Memory B cell (primary cell): ENCODE measurements around the gene RASSF5.

ENCODE experiments used
- ATAC-seq: fragments of 150-1000 bp; cut with Tn5 transposase; 2 replicates; pipeline ENCODE4 v1.10.0; 2021; ENCODE audit warnings: low read depth, mild to moderate bottlenecking, moderate library complexity
- DNase-seq, 2 donors: peaks; one replicate each; pipeline ENCODE4 v3.0.0; 2022; ENCODE audit warnings: low spot score in 2 of 2
- H3K27ac Mint-ChIP-seq: one replicate; pipeline ENCODE4 v1.8.0; 2022; ENCODE audit warnings: mild to moderate bottlenecking, moderate library complexity, mixed read lengths
- H3K27me3 Mint-ChIP-seq: one replicate; pipeline ENCODE4 v1.8.0; 2022; ENCODE audit warnings: mixed read lengths
- H3K36me3 Mint-ChIP-seq: one replicate; pipeline ENCODE4 v1.8.0; 2022; ENCODE audit warnings: mild to moderate bottlenecking, mixed read lengths
- H3K4me1 Mint-ChIP-seq: one replicate; pipeline ENCODE4 v1.8.0; 2022; ENCODE audit warnings: mixed read lengths
- H3K4me3 Mint-ChIP-seq: one replicate; pipeline ENCODE4 v1.8.0; 2022; ENCODE audit warnings: mild to moderate bottlenecking, moderate library complexity, mixed read lengths
- H3K9me3 Mint-ChIP-seq: one replicate; pipeline ENCODE4 v1.8.0; 2022; ENCODE audit warnings: mixed read lengths

Gene RASSF5

GRCh38 chr1:206521694-206522402, 14.5 kb downstream of the RASSF5 start:
- Mint-ChIP-seq H3K27me3 (no peaks in the 10 kb centered on the region), H3K4me3 (no peak overlapping the region), H3K4me1 (no peaks in the 10 kb centered on the region), H3K36me3 (no peaks in the 10 kb centered on the region), H3K27ac (peak overlapping the region; percentile 18), H3K9me3 (no peaks in the 10 kb centered on the region)
- ATAC-seq: no peak
- DNase-seq: no peak

- ATAC-seq (peak; percentile 44), DNase-seq (no peak)
- Mint-ChIP-seq H3K4me1 (no peaks in the 10 kb centered on the region), H3K9me3 (no peaks in the 10 kb centered on the region), H3K4me3 (no peak overlapping the region), H3K36me3 (no peaks in the 10 kb centered on the region), H3K27ac (no peak overlapping the region), H3K27me3 (no peaks in the 10 kb centered on the region)
These were observed 17.5 kb downstream of the RASSF5 start for GRCh38 chr1:206524739-206525364.

- Mint-ChIP-seq H3K36me3 (no peaks in the 10 kb centered on the region), H3K4me3 (no peak overlapping the region), H3K27me3 (no peaks in the 10 kb centered on the region), H3K9me3 (no peaks in the 10 kb centered on the region), H3K27ac (no peak overlapping the region), H3K4me1 (no peaks in the 10 kb centered on the region)
- ATAC-seq: no peak
- no peak for DNase-seq
These were observed 19.0 kb downstream of the RASSF5 start for GRCh38 chr1:206526064-206526911.

GRCh38 chr1:206529425-206529824, 22.1 kb downstream of the RASSF5 start:
- H3K9me3 Mint-ChIP-seq: no peaks in the 10 kb centered on the region
- H3K36me3 Mint-ChIP-seq: no peaks in the 10 kb centered on the region
- no peak overlapping the region for H3K4me3 Mint-ChIP-seq
- DNase-seq: no peak
- no peaks in the 10 kb centered on the region for H3K27me3 Mint-ChIP-seq
- no peak overlapping the region for H3K27ac Mint-ChIP-seq
- ATAC-seq: no peak
- H3K4me1 Mint-ChIP-seq: no peaks in the 10 kb centered on the region

GRCh38 chr1:206532368-206532767, 25.0 kb downstream of the RASSF5 start:
- Mint-ChIP-seq H3K4me3 (no peak overlapping the region), H3K27ac (no peak overlapping the region)

GRCh38 chr1:206534552-206534951, 27.2 kb downstream of the RASSF5 start:
- DNase-seq (no peak), ATAC-seq (no peak)
- H3K4me3 Mint-ChIP-seq: no peak overlapping the region
- H3K27ac Mint-ChIP-seq: no peak overlapping the region
- no peaks in the 10 kb centered on the region for H3K36me3 Mint-ChIP-seq
- H3K9me3 Mint-ChIP-seq: no peaks in the 10 kb centered on the region
- no peaks in the 10 kb centered on the region for H3K27me3 Mint-ChIP-seq
- H3K4me1 Mint-ChIP-seq: peaks cover 2% of the 10 kb centered on the region

More at GRCh38 chr1:206532368-206532767, 25.0 kb downstream of the RASSF5 start:
- no peaks in the 10 kb centered on the region for H3K9me3 Mint-ChIP-seq
- H3K27me3 Mint-ChIP-seq: no peaks in the 10 kb centered on the region
- no peak for DNase-seq
- peaks cover 2% of the 10 kb centered on the region for H3K4me1 Mint-ChIP-seq
- ATAC-seq: no peak
- H3K36me3 Mint-ChIP-seq: no peaks in the 10 kb centered on the region

- ATAC-seq (no peak), DNase-seq (no peak)
- H3K36me3 Mint-ChIP-seq: no peaks in the 10 kb centered on the region
- peaks cover 2% of the 10 kb centered on the region for H3K4me1 Mint-ChIP-seq
- no peaks in the 10 kb centered on the region for H3K9me3 Mint-ChIP-seq
- H3K4me3 Mint-ChIP-seq: no peak overlapping the region
- no peaks in the 10 kb centered on the region for H3K27me3 Mint-ChIP-seq
- no peak overlapping the region for H3K27ac Mint-ChIP-seq
These were observed 28.5 kb downstream of the RASSF5 start for GRCh38 chr1:206535853-206536188.

- H3K4me1 Mint-ChIP-seq: peaks cover 2% of the 10 kb centered on the region
- no peaks in the 10 kb centered on the region for H3K27me3 Mint-ChIP-seq
- no peaks in the 10 kb centered on the region for H3K36me3 Mint-ChIP-seq
- no peak for ATAC-seq
- H3K9me3 Mint-ChIP-seq: no peaks in the 10 kb centered on the region
- H3K27ac Mint-ChIP-seq: no peak overlapping the region
- no peak for DNase-seq
- no peak overlapping the region for H3K4me3 Mint-ChIP-seq
These were observed 29.8 kb downstream of the RASSF5 start for GRCh38 chr1:206537141-206537540.

GRCh38 chr1:206538086-206538770, 30.9 kb downstream of the RASSF5 start:
- no peak for DNase-seq
- no peaks in the 10 kb centered on the region for H3K27me3 Mint-ChIP-seq
- H3K4me1 Mint-ChIP-seq: peaks cover 2% of the 10 kb centered on the region
- H3K27ac Mint-ChIP-seq: no peak overlapping the region
- H3K4me3 Mint-ChIP-seq: no peak overlapping the region
- no peaks in the 10 kb centered on the region for H3K36me3 Mint-ChIP-seq
- no peaks in the 10 kb centered on the region for H3K9me3 Mint-ChIP-seq
- ATAC-seq: no peak

- ATAC-seq (no peak), DNase-seq (no peak)
- Mint-ChIP-seq H3K27ac (no peak overlapping the region), H3K27me3 (no peaks in the 10 kb centered on the region), H3K9me3 (no peaks in the 10 kb centered on the region), H3K36me3 (no peaks in the 10 kb centered on the region), H3K4me1 (peaks cover 2% of the 10 kb centered on the region), H3K4me3 (no peak overlapping the region)
These were observed 31.7 kb downstream of the RASSF5 start for GRCh38 chr1:206538901-206539640.

- H3K4me1 Mint-ChIP-seq: peaks cover 4% of the 10 kb centered on the region
- no peaks in the 10 kb centered on the region for H3K27me3 Mint-ChIP-seq
- H3K36me3 Mint-ChIP-seq: no peaks in the 10 kb centered on the region
- no peaks in the 10 kb centered on the region for H3K9me3 Mint-ChIP-seq
- no peak overlapping the region for H3K27ac Mint-ChIP-seq
- DNase-seq: no peak
- no peak overlapping the region for H3K4me3 Mint-ChIP-seq
- no peak for ATAC-seq
These were observed 32.9 kb downstream of the RASSF5 start for GRCh38 chr1:206540044-206540780.

- ATAC-seq (no peak), DNase-seq (no peak)
- H3K4me3 Mint-ChIP-seq: no peak overlapping the region
- no peaks in the 10 kb centered on the region for H3K36me3 Mint-ChIP-seq
- no peak overlapping the region for H3K27ac Mint-ChIP-seq
- no peaks in the 10 kb centered on the region for H3K9me3 Mint-ChIP-seq
- H3K27me3 Mint-ChIP-seq: no peaks in the 10 kb centered on the region
- peaks cover 2% of the 10 kb centered on the region for H3K4me1 Mint-ChIP-seq
These were observed 34.0 kb downstream of the RASSF5 start for GRCh38 chr1:206541236-206541833.
